HPDE6-E6E7 (cell line): ENCODE results near the gene PUSL1.
"Not testable (repeated sequence)": the region's sequence is repeated elsewhere in the genome, so short reads cannot be mapped to it uniquely, and the experiment has no call there.

ENCODE experiments used
- DNase-seq: peaks from one replicate; pipeline ENCODE4 v3.0.0; 2011; ENCODE audit warnings: missing footprints; ENCODE audit errors: extremely low spot score

The PUSL1 gene

GRCh38 chr1:1310109-1310385, 1.6 kb downstream of the PUSL1 start:
- DNase-seq: no peak

GRCh38 chr1:1310476-1311053, 2.2 kb downstream of the PUSL1 start:
- no peak for DNase-seq

- DNase-seq: no peak
These were observed 3.0 kb downstream of the PUSL1 start for GRCh38 chr1:1311107-1312104.

GRCh38 chr1:1312450-1313314, 4.3 kb downstream of the PUSL1 start:
- DNase-seq: no peak

GRCh38 chr1:1313500-1314236, 5.3 kb downstream of the PUSL1 start:
- DNase-seq: no peak

GRCh38 chr1:1314237-1314586, 5.8 kb downstream of the PUSL1 start:
- no peak for DNase-seq

- DNase-seq: no peak
These were observed 6.4 kb downstream of the PUSL1 start for GRCh38 chr1:1314678-1315335.

GRCh38 chr1:1315435-1315954, 7.1 kb downstream of the PUSL1 start:
- DNase-seq: no peak

- DNase-seq: not testable (repeated sequence)
These were observed 7.8 kb downstream of the PUSL1 start for GRCh38 chr1:1316199-1316598.

- DNase-seq: no peak
These were observed 9.0 kb downstream of the PUSL1 start for GRCh38 chr1:1317420-1317819.

GRCh38 chr1:1318131-1318652, 9.8 kb downstream of the PUSL1 start:
- DNase-seq: no peak

GRCh38 chr1:1318777-1319645, 10.6 kb downstream of the PUSL1 start:
- no peak for DNase-seq

- no peak for DNase-seq
These were observed 11.2 kb downstream of the PUSL1 start for GRCh38 chr1:1319646-1319941.

GRCh38 chr1:1320666-1321448, 12.5 kb downstream of the PUSL1 start:
- DNase-seq: no peak

GRCh38 chr1:1321477-1321876, 13.1 kb downstream of the PUSL1 start:
- no peak for DNase-seq

- DNase-seq: no peak
These were observed 14.0 kb downstream of the PUSL1 start for GRCh38 chr1:1322418-1322817.

GRCh38 chr1:1322952-1323351, 14.6 kb downstream of the PUSL1 start:
- no peak for DNase-seq

GRCh38 chr1:1324084-1324523, 15.7 kb downstream of the PUSL1 start:
- DNase-seq: no peak
